ENCODE data around the gene PLAC8. TPM values are rescaled to one million over a fixed set of nuclear protein-coding genes. Genes with fewer than 3 reads are reported as not detected.

The PLAC8 gene
- total RNA-seq, 1 donor from 2014 or later = 0.21 TPM

DNA sequence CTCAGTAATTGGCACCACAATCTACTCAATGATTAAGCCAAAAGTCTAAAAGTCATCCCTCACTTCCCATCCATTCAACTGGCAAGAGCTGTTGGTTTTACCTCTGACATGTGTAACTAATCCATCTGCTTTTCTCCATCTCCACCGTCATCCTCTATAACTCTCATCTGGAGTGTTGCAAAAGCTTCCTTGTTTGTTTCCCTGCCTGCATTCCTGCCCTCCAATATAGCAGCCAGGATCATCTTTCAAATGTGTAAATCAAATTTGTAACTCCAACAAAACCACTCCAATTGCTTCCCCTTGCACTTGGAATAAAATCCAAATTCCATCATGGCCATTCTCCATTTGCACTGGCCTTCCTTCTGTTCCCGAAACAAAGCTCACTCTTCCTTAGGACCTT lies 4.3 kb upstream of the PLAC8 start:
- DNase-seq (ENCODE audit: low read depth) = no peak
- TF ChIP-seq, protein P1, sequence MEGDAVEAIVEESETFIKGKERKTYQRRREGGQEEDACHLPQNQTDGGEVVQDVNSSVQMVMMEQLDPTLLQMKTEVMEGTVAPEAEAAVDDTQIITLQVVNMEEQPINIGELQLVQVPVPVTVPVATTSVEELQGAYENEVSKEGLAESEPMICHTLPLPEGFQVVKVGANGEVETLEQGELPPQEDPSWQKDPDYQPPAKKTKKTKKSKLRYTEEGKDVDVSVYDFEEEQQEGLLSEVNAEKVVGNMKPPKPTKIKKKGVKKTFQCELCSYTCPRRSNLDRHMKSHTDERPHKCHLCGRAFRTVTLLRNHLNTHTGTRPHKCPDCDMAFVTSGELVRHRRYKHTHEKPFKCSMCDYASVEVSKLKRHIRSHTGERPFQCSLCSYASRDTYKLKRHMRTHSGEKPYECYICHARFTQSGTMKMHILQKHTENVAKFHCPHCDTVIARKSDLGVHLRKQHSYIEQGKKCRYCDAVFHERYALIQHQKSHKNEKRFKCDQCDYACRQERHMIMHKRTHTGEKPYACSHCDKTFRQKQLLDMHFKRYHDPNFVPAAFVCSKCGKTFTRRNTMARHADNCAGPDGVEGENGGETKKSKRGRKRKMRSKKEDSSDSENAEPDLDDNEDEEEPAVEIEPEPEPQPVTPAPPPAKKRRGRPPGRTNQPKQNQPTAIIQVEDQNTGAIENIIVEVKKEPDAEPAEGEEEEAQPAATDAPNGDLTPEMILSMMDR (IDR thresholded peaks at IDR 0.05; ENCODE audit: insufficient read depth, low read length, poor library complexity, severe bottlenecking) = no peak
- Histone ChIP-seq H3K27me3 (ENCODE audit: control insufficient read depth, insufficient read depth, low read length) (no peaks in the 10 kb centered on the region), H3K36me3 (ENCODE audit: control insufficient read depth, insufficient read depth, low read length) (no peaks in the 10 kb centered on the region), H3K4me3 (ENCODE audit: low read depth, low read length) (no peak overlapping the region)

DNA sequence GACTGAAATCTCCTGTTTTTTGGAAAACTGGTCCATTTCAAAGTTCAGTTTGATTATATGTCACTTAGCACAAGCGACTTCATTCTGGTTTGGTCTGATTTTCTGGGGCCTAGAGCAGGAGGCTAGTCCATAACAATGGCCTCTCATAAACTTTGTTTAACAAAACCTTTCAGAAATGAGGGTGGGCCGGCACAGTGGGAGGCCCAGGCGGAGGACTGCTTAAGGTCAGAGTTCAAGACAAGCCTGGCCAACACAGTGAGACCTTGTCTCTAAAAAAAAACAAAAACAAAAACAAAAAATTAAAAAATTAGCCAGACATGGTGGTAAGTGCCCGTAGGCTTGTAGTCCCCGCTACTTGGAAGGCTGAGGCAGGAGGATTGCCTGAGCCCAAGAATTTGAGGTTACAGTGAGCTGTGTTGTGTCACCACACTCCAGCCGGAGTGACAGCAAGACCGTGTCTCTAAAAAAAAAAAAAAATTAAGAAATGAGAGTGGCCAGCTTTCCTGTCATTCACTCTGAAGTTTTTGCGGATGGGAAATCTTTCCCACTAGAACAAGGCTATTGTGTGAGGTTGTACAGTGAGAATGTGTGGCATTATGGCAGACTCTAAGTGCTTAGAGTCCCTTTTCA lies 1.2 kb upstream of the PLAC8 start:
- DNase-seq (ENCODE audit: low read depth) = no peak
- H3K4me3 ChIP-seq (ENCODE audit: low read depth, low read length) = no peak overlapping the region
- TF ChIP-seq, protein P1 (IDR thresholded peaks at IDR 0.05; ENCODE audit: insufficient read depth, low read length, poor library complexity, severe bottlenecking) = no peak
- H3K36me3 ChIP-seq (ENCODE audit: control insufficient read depth, insufficient read depth, low read length) = no peaks in the 10 kb centered on the region
- no peaks in the 10 kb centered on the region for H3K27me3 ChIP-seq (ENCODE audit: control insufficient read depth, insufficient read depth, low read length)

DNA sequence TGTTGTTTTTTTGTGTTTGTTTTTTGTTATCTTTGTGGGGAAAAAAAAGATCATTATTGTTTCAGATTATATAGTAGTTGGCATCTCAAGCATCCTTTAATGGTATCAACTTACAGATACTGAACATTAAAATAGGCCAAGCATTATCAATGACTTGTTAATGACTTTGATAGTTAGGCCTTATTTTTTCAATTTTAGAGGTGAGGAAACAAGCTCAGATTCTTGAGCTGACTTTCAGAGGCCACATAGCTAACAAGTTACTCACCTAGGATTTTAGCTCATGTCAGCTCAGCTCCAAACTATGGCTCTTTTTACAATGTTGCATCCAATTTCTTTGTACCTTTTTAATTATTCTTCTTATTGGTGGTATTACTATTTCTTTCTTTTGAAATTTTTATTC lies 471 bp upstream of the PLAC8 start:
- H3K27me3 ChIP-seq (ENCODE audit: control insufficient read depth, insufficient read depth, low read length) = no peaks in the 10 kb centered on the region
- DNase-seq (ENCODE audit: low read depth) = no peak
- H3K36me3 ChIP-seq (ENCODE audit: control insufficient read depth, insufficient read depth, low read length) = no peaks in the 10 kb centered on the region
- H3K4me3 ChIP-seq (ENCODE audit: low read depth, low read length) = no peak overlapping the region
- TF ChIP-seq, protein P1 (IDR thresholded peaks at IDR 0.05; ENCODE audit: insufficient read depth, low read length, poor library complexity, severe bottlenecking) = no peak

DNA sequence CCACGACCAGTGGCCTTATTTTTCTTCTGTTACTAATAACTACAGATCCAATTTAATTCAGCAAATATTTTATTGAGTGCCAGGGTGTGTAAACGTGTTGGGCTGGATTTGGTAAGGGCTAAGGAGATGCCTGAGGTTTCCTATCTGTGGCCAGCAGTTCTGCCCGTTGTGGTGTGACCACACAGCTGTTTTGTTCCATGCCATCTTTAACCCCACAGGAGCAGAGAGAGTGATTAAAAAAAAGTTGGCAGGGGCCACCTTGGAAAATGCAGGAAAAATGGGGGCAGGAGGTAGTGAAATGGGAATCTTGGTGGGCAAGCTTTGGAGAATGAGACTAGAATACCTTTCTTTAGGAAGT lies 1.1 kb downstream of the PLAC8 start:
- TF ChIP-seq, protein P1 (IDR thresholded peaks at IDR 0.05; ENCODE audit: insufficient read depth, low read length, poor library complexity, severe bottlenecking) = no peak
- DNase-seq (ENCODE audit: low read depth) = no peak
- no peaks in the 10 kb centered on the region for H3K36me3 ChIP-seq (ENCODE audit: control insufficient read depth, insufficient read depth, low read length)
- no peak overlapping the region for H3K4me3 ChIP-seq (ENCODE audit: low read depth, low read length)
- no peaks in the 10 kb centered on the region for H3K27me3 ChIP-seq (ENCODE audit: control insufficient read depth, insufficient read depth, low read length)

DNA sequence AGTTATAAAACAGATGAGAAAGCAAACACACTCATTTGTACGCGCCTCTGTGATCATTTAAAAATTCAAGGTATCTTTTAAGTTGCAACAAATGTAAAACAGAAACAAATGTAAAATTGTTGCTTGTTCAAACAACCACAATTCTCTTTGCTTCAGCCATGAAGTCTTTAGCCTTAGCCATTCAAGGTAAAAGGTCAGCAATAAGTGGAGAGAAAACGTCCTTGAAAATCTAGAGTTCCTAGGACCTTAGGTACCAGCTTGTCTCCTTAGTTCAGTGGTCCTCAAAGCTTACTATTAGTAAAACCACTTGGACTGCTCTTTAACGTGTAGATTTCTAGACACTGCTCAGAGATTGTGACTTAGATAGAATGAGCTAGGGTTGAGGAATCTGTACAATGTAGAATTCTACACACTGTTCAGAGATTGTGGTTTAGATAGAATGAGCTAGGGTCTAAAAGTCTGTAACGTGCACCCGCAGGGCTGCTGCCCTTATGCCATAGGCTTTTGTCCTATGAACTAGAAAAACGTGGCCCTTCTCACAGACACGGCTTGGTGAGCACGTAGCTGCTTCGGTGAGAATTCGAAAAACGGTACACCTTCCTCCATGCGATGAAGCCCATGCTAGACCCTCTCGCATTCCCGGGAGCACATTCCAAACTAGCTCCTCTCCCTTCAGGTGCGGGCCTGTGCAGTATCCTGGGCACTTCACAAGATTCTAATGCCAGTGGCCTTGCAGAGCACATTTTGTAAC lies 1.7 kb downstream of the PLAC8 start:
- H3K27me3 ChIP-seq (ENCODE audit: control insufficient read depth, insufficient read depth, low read length) = no peaks in the 10 kb centered on the region
- TF ChIP-seq, protein P1 (IDR thresholded peaks at IDR 0.05; ENCODE audit: insufficient read depth, low read length, poor library complexity, severe bottlenecking) = no peak
- no peak overlapping the region for H3K4me3 ChIP-seq (ENCODE audit: low read depth, low read length)
- H3K36me3 ChIP-seq (ENCODE audit: control insufficient read depth, insufficient read depth, low read length) = no peaks in the 10 kb centered on the region
- DNase-seq (ENCODE audit: low read depth) = no peak
